NCI-H2107 (cell line): ENCODE results near the gene NRG2.

Experiments used
- DNase-seq: peaks from one replicate; lab custom pipeline; 2025; lab: John Stamatoyannopoulos, UW

Gene NRG2

DNA sequence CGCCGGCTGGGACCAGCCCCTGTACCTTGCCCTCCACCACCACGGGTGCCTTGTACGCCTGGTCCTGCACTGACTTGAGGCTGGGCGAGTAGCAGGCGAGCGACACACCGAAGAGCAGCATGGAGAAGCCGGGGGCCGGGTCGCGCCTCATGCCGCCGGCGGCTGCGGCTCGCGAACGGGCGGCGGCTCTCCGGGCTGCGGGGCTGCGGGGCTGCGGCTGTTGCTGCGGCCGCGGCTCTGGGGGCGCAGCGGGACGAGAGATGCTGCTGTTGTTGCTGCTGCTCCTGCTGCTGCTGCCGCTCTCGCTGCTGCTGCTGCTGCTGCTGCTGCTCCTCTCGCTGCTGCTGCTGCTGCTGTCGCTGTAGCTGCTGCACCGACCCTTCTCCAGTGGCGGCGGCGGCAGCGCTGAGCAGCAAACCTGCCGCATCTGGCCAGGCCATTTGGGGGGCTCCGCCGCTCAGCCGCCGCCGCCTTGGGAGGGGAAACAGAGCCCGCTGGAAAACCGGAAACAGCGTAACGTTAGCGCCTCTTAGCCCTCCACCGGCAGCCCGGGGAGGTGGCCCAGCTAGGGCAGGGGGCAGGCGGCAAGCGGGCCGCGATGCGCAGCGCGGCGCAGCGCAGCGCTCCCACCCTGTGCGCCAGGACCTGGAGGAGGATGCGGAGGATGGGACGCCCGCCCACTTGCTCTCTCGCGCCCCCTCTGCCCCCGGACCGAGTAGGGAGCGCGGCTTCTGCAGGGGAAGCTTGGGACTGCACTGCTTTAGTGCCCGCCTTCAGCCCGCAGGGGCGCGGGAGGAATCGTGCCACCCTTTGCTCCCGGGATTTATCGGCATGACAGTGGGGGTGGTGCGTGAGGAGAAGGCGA, at the start of gene NRG2:
NRG2 (minus strand) TSS at position 657 of the 865 bp plus-strand sequence.
- DNase-seq = peak; percentile 2

DNA sequence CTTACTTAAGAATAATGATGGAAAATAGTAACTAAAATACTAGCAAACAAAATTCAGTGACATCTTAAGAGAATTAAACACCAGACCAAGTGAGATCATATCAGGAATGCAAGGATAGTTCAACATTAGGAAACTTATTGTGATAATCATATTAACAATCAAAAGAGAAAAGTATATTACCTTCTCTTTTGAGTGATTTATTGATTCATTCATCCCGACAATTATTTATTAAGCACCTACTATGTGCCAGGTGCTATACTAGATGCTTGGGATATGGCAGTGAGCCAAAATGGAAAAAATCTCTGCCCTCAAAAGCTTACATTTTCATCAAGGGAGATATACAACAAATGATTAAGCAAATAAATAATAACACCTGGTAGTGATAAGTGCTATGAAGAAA, 47.2 kb upstream of the NRG2 start:
- DNase-seq = no peak

DNA sequence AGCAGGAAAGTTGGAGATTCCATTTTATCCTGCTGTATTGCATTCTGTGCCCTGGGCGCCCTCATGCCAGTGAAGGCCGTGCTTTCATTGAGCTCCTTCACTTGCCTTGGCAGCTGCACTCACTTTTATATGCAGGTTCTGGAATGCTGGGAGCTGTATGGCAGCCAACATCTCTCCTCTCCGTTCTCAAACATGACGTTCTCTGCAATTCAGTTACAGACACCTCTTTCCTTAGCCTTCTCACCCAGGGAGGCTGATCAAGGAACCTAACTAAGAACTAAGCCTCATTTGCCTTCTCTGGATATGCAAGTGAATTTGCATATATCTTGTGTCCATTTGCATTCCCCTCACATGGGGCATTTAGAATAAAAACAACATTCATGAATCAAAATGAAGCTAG, 41.4 kb upstream of the NRG2 start:
- DNase-seq = no peak

DNA sequence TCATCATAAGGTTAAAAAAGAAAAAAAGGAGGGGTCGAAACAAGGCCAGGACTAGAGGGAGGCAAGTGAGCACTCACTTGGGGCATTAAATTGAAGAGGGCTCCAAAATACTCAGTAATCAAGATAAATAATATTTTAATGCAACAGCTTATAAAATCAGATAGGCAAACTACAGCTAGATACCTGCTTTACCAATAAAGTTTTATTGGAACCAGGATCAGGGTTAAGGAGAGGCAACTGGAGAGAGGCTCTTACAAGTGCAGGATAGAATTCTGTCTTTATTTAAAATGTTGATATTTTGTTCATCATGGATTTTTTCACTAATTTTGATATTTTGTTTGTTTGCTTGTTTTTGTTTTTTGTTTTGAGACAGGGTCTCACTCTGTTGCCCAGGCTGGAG, 40.6 kb upstream of the NRG2 start:
- DNase-seq = no peak

DNA sequence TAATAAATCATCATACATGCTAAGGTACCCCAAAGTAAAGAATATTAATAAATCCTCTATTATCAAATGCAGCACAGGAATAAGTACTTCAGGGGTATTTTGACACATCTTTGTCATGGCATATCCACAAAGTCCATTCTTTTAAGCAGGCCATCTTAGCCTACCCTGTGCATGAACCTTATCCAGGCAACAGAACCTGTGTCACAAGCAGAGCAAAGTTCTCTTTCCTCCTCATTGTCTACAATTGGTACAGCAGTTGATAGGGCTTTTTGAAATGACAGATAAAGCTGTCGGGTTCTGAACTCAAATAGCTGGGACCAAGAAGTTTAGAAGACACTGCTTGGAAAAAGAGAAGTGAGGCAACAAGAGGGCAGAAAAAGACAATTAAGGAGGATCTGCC, 40.0 kb upstream of the NRG2 start:
- no peak for DNase-seq

DNA sequence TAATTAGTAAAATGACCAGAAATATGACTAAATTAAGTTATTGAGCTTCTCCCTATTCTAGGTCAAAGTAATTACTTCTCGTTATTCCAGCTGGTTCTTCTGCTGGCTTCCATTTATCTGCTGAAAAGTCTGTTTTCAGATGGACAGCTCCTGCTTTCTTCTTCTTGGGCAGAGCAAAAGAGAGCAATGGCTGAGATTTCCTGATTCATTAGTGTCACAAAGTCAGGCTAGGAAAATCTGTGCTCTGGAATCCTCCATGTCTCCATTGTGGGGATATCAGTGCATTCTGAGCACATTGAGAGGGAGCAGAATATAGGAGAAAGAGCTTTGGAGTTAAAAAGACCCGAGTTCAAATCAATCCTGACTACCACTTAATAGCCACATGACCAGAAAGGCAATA, 33.7 kb upstream of the NRG2 start:
- no peak for DNase-seq

DNA sequence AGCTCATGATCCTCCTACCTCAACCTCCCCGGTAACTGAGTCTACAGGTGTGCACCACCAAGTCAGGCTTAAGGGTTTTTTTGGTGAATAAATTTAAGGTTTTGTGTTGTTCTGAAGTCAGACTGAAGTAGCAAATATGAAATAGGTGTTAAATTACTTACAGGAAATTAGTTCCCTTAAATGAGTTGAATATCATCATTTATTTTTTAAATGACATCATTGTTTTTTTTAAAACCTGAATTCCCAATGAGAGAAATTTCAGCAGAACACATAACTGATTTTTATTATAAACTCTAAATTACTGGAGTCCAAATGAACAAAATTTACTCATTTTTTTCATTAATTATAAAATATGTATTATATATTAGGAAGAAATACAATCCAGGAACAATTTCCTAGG, 33.0 kb upstream of the NRG2 start:
- no peak for DNase-seq

DNA sequence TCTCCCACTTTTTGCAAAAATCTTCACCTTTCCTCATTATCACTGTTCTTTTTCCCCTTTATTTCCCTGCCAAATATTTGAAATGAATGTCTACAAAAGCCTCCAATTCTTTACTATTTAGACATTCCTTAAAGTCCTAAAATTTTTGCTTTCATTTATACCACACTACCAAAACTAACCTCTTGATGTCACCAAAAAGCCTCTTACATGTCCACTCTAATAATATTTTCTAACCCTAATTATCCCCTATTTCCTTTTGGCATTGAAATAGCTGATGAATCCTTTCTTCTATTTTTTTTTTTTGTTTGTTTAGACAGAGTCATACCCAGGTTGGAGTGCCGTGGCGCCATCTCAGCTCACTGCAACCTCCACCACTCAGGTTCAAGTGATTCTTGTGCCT, 32.3 kb upstream of the NRG2 start:
- no peak for DNase-seq

DNA sequence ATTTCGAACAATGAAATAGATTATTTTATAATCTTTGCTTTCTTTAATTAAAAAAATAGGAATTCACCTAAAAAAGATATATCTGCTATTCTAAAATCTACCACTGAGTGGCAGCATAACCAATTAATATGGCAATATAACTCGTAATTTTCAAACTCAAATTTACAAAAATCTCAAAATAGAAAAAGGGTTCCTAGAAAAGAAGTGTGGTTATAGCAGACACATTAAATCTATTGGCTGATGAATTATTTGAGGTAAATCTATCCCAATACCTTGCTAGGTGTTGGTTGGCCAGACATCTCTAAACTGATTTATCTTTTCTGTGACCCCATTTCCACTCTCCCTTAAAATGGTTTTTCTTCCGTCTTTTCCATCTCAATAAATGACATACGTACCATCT, 30.2 kb upstream of the NRG2 start:
- no peak for DNase-seq

DNA sequence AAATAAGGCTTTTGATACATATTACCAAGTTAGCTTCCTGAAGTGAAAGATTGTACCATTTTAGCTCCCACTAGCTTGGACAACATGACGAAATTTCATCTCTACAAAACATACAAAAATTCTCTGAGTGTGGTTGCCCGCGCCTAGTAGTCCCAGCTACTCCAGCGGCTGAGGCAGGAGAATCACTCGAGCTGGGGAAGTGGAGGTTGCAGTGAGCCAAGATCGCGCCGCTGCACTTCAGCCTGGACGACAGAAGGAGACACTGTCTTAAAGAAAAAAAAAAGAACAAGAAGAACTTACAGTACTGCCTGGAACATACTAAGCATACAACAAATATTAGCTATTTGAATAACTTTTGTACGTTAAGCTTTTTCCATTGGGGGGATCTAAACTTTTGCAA, 29.7 kb upstream of the NRG2 start:
- no peak for DNase-seq

DNA sequence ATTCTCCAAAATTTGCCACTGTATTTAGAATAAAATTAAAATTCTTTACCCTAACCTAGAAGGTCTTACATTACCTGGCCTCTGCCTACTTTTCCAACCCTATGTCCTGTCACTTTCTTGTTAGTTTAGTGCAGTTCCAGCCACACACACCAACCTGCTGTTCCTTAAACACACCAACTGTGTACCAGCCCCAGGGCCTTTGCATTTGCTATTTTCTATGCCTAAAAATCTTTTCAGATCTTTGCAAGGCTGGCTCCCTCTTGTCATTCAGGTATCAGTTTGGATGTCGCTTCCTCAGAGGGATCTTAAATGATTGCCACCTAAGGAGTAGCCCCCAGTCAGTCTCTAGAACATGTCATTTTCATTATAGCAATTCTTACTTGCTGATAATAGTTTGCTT, 17.7 kb upstream of the NRG2 start:
- no peak for DNase-seq

DNA sequence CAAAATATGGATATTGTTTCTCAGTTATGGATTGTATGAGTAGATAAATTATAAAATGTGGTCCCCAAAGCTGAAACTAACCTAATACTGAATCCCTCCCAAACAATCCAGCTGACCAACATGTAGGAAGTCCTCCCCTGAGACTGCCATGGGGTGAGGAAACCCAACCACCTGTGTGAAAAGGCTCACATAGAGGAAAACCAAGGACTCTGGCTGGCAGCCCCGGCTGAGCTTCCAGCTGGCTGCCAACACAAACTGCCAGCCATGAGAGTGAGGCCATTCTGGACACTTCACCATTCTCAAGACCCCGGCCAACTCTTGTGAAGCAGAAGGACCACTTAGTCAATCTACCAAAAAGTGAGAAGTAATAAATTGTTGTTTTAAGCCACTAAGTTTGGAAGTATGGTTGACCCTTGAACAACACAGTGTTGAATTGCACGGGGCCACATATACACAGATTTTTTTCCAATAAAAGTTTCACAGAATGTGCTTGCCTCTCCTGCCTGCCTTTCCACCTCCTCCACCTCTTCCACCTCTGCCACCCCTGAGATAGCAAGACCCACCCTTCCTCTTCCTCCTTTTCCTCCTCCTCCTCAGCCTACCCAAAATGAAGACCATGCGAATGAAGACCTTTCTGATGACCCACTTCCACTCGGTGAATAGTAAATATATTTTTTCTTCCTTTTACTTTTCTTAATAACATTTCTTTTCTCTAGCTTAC, 15.3 kb upstream of the NRG2 start:
- DNase-seq = no peak

DNA sequence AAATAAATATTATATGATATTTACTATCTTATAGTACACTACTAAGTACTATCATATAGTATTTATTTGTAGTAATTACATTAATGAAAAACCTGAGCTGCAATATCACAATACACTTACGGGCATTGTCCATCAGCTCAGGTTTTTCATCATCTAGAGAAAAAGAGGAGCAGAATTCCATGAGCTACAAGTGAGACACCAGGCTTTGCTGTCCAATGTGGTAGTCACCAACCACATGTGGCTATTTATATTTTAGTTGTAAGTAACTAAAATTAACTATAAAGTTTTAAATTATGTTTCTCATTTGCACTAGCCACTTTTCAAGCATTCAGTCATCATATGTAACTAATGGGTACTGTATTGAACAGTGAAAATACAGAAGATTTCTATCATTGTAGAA, 13.8 kb upstream of the NRG2 start:
- no peak for DNase-seq

DNA sequence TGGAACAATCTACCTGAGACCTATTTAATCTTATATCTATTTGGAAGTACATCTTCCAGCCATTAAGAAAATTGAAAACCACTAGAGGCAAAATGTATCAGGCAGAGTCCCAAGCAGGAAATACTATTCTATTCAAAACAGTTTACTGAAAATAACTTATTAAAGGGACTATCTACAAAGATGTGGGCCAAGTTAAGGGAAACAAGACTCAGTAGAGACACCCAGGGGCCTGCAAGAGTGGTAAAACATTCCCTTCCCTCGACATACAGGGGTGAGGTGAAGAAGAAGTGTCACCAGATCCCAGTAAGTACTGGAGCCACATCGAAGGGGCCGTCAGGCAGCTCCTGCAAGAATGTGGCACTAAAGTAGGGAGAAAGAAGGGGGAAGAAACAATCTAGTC, 12.1 kb upstream of the NRG2 start:
- no peak for DNase-seq

DNA sequence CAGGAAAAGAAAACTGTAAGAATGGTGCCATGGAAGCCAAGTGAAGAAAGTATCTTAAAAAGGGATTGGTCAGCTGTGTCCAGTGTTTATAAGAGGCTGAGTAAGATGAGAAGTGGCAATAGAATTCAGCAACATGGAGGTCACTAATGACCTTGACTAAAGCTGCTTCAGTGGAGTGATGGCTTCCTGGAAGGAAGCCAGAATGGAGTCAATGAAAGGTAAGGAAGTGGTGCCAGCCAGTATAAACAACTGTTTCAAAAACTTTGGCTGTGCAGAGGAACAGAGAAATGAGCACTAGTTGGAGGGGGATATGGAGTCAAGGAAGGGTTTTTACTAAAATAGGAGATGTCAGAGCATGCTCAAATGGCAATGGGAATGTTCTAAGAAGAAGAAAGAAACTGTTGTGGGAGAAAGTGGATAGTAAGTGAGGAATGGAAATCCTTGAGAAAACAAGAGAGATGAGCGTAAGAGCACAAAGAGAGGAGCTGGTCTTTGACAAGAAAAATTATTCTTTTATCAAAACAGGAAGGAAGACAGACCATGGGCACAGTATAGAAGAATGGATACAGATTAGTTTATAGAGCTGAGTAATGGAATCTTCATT, 11.1 kb upstream of the NRG2 start:
- DNase-seq = no peak

DNA sequence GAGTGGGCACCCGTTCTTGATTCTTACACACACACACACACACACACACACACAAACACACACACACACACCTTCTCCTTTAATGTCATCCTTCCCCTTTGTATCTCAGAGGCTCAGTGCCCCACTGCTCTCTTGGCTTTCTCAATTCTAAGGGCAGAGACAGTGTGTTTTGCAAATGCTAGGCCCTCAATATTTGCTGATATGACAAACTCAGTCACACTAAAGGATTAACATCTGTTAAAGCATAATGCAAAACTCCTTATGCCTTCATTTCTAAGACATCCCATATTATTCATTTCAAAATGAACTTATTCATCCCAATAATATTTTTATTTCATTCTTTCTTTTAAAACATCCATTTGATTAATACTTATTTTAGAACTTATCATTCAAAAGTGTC, 8.9 kb upstream of the NRG2 start:
- DNase-seq = no peak

DNA sequence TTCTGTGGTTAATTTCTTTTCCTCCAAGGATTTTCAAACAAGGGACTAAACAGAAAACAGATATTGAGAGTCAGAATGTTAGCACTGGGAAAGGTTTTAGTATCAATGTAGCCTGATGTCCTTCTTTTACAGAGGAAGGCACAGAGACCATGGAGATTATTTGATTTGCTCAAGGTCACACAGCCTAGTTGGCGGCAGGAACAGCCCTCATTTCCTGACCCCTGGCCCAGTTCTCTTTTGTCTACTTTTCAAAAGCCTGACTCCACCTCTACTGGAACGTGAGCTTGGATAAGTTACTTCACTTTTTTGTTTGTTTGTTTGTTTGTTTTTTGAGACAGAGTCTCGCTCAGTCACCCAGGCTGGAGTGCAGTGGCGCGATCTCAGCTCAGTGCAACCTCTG, 6.6 kb upstream of the NRG2 start:
- DNase-seq = no peak

DNA sequence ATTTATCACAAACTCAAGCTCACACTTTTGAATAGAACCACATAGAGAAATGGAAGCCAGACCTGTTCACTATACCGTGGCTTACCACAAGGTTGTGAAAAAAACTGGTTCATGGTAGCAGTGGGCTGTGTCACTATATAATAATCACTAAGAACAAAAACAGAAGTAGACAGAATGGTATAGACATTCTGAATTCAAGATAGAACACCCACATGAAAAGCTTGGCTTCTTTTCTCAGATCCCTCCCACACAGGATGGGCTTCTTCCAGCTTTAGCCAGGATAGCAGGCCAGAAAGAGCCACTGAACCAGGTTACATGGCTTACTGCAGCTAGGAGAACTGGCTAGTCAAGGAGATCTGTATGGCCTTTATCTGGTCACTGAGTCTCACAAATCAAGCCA, 6.1 kb upstream of the NRG2 start:
- DNase-seq = no peak

DNA sequence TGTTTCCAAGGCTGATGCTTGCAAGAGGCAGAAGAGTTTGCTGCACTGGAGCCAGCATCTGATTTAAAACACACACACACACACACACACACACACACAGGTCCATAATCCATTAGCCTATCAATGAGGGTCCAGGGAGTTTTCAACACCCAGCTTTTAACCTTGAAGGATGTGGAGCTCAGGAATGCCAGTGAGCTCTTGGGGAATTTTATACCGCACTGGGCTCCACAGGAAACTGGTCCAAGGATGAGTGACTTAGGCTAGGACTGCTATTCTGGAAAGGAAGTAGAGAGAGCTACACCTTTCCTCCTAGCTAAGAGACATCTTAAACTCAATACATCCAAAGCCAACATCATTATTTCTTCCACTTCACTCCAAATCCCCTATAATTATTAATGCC, 942 bp upstream of the NRG2 start:
- DNase-seq = no peak

DNA sequence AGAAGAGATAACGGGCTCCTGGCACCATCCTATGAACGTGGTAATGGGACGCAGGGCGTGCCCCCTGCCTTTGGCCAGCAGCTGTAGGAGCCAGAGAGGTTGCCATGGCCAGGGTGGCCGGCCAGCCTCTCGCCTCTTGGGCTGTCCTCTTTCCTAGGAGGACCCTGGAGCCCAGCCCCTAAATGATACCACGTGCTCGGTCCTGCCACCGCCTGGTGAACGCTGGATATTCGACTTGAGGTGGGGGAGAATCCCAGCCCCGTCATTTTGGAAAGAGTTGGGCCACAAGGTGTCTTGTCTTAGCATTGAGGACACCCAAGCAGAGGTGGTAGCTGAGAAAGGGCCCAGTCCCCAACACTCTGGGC, 391 bp upstream of the NRG2 start:
- no peak for DNase-seq

DNA sequence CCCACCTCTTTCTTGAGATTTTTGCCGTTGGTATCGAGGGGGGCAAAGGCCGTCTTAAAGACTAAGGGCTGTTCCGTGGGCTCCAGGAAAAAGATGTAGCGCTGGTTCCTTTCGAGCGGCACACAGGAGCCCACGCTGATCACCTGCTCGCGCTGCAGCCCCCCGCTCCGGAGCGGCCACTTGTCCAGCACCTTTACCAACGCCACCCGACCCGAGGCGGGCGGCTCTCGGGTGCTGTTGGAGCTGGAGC, 781 bp downstream of the NRG2 start:
- DNase-seq = no peak

DNA sequence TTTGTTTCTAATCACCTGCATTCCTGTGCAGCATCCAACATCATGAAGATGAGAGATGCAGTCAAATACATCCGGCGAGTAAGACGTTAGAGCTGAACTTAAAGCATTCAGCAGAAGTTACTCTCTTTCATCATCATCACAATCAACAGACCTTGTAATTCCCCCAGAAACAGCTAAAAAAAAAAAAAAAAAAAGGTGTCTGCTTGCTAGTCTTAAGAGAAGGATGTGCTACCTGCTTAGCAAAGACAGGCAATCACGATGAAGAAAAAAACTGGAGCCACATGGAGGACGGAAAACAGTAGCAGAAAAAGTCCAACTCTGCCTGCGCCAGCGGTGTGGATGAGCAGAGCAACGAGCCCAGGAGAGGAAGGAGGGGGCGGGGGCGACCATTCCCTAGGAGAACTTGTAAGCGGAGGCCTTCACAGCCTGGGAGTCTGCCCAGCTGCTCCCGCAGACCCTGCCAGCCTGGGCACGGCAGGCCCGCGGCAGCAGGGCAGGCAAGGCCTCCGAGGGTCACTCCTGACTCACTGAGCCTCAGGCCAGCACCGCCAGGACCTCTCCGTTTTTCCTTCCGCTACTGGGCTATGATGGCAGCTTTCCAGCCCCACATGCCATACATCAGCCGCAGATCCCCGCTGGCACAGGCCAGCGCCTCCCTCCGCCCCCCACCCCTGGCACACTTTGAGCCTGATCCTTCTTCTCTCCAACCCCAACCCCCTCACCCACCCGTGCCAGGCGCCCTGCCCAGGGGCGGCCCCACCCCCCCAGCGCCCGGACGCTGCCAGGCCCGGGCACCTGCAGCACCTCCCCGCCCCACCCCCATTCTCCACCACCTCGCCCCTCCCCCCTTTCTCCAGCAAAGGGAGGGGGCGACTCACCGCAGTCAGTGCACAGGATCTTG, 1.4 kb downstream of the NRG2 start:
- no peak for DNase-seq

DNA sequence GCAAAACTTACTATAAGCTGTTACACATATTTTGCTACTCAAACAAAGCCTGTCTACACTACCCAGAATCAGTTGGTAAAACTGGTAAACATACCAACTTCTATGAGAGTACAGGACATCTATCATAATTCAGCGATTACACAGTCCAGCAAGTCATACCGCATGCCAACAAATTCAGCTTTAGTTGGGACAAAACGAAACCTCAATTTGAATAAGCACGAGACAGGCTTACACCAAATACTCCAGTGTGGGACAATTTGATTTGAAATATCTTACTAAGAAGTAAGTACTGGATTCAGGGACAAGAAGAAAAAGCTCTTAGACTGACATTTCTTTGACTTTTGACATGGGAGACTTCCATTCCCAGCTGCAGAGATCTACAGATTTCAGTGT, 2.0 kb downstream of the NRG2 start:
- no peak for DNase-seq
